GM23338 (cell line): Measurements from ENCODE around the gene KRT78.

Source experiments
- CREB1 ChIP-seq: fragments of 250-450 bp; sonication (Bioruptor Pico); IDR thresholded peaks from 2 replicates; pipeline ENCODE4 v1.5.0; 2020; ENCODE audit warnings: low read depth, mild to moderate bottlenecking, moderate library complexity
- CTCF ChIP-seq, 2 experiments: fragments of 200-600 bp in 1 of 2; sonication (generic) in 1 of 2; conservative IDR thresholded peaks; 2 replicates each; pipeline versions ENCODE4 v1.5.1 to v1.6.1; 2016 to 2017; ENCODE audit warnings: antibody characterized with exemption in 2 of 2, low read depth in 2 of 2, mild to moderate bottlenecking in 2 of 2, moderate library complexity in 1 of 2
- ETS1 ChIP-seq: IDR thresholded peaks from 2 replicates; pipeline ENCODE4 v1.6.1; 2016; ENCODE audit warnings: antibody characterized with exemption
- EZH2 ChIP-seq: fragments of 200-600 bp; sonication (generic); IDR thresholded peaks from one replicate; pipeline ENCODE4 v1.8.0; 2017; ENCODE audit warnings: antibody characterized with exemption, mild to moderate bottlenecking, low read depth; ENCODE audit not compliant: unreplicated experiment
- EZH2phosphoT487 ChIP-seq: fragments of 200-600 bp; sonication (generic); IDR thresholded peaks from one replicate; pipeline ENCODE4 v1.8.1; 2018; ENCODE audit warnings: antibody characterized with exemption; ENCODE audit not compliant: unreplicated experiment
- JUNB ChIP-seq: IDR thresholded peaks from one replicate; pipeline ENCODE4 v1.6.1; 2016; ENCODE audit warnings: antibody characterized with exemption; ENCODE audit not compliant: unreplicated experiment
- NANOG ChIP-seq: IDR thresholded peaks from 2 replicates; pipeline ENCODE4 v1.6.1; 2016; ENCODE audit warnings: antibody characterized with exemption, borderline replicate concordance
- POLR2AphosphoS5 ChIP-seq: IDR thresholded peaks from 2 replicates; pipeline ENCODE4 v1.6.1; 2016; ENCODE audit warnings: antibody characterized with exemption, low read depth
- REST ChIP-seq: IDR thresholded peaks from one replicate; pipeline ENCODE4 v1.6.1; 2018; ENCODE audit warnings: antibody characterized with exemption; ENCODE audit not compliant: unreplicated experiment
- STAT1 ChIP-seq: IDR thresholded peaks from one replicate; pipeline ENCODE4 v1.6.1; 2016; ENCODE audit warnings: antibody characterized with exemption; ENCODE audit not compliant: unreplicated experiment
- ZNF331 ChIP-seq: fragments of 250-450 bp; sonication (Bioruptor Pico); IDR thresholded peaks from 2 replicates; pipeline ENCODE4 v1.5.0; 2020; ENCODE audit warnings: low read depth, mild to moderate bottlenecking, moderate library complexity

GRCh38 chr12:52839436-52840105 lies 9.2 kb downstream of the KRT78 start:
- TF ChIP-seq CTCF (conservative IDR thresholded peaks at IDR 0.05; ENCODE audit: low read depth in 2 of 2) (no peak), STAT1 (no peak), EZH2 (no peak), CREB1 (no peak), REST (no peak), JUNB (no peak), POLR2AphosphoS5 (no peak), NANOG (no peak), ETS1 (no peak), EZH2phosphoT487 (no peak), ZNF331 (CRISPR knock-in tag) (no peak)
